Fibroblast of upper back skin (primary cell): Measurements from ENCODE around the gene PAQR5.
"Not testable (repeated sequence)": the region's sequence is repeated elsewhere in the genome, so short reads cannot be mapped to it uniquely, and the experiment has no call there.

Experiments
- DNase-seq: peaks from one replicate; pipeline ENCODE4 v3.0.0-alpha.2; 2013

PAQR5 gene

DNA sequence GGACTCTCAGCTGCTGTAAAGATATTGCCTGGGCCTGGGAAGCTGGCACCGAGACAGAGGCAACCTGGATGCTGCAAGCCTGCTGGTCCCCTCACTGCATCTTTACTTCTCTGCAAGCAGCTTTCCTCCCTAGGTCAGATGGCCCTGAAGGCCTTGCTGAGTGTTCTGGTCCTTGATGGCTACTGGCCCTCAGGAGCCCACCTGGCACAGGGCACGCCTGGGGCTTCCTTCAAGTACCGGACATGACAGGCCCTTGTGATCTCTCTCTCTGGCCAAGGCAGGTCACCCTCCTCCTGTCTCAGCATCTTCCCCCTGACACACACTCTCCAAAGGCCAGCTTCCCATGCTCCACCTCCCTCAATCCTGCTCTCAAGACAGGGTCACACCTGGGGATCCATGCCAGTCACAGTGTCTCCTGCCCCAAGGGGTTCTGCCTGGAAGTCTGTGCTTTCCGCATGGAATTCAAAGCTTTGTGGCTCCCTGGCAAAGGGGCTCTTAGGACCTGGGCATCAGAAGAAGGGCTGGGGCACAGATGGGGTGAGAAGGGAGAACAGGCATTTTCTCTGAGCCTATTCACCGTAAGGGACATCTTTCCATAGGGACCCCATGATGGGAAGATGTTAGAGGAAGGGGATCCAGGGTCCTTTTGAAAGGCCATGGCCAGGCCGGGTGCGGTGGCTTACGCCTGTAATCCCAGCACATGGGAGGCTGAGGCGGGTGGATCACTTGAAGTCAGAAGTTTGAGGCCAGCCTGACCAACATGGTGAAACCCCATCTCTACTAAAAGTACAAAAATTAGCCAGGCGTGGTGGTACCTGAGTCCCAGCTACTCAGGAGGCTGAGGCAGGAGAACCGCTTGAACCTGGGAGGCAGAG, 4.7 kb upstream of the PAQR5 start:
- no peak for DNase-seq

DNA sequence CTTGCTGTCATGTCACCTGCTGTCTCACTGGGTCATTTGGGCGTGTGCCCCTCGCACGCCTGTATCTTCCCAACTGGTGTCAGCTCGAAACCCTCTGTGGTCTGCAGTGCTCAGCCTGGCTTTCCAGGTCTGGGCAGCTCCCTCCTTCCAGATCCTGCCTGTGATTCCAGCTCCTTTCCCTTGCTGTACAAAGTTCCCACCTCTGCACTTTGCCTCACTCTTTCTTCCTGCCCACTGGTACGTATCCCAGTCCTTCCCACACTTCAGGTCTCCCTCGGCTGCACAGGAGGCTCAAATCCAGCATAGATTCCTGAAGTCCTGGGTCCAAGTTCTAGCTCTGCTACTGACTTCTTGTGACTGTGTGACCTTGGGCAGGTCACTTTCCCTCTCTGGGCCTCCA, 2.1 kb upstream of the PAQR5 start:
- no peak for DNase-seq

DNA sequence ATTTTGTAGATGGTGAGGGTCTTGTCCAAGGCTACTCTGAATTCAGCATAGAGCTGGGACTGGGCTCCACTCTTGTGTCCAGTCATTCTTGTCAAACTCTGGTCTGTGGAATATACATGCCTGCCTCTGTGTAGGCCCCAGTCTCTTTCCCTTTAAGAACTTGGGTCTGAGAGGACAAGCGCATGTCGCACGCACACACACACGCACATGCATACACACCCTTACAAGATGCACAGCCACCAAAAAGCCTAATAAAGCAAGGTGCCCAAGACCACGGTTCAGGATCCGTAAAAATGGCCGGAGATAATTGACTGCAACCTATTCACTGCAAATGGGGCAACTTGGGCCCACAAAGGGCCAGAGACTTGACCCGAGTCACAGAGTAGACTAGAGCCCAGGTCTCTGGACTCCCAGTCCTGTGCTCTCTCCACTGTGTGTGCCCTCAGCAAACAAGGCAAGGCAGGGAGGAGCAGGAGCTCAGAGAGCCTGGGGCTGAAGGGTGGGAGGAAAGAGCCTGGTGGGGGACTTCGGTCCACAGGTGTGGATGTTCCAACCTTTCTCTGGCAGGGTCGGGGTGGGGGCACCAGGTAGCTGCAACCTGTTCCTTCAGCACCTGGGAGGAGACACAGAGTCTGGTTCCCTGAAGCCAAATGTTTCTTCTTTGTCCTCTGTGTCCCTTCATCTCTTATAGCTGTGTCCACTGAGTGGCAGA, 914 bp upstream of the PAQR5 start:
- DNase-seq, result no peak

DNA sequence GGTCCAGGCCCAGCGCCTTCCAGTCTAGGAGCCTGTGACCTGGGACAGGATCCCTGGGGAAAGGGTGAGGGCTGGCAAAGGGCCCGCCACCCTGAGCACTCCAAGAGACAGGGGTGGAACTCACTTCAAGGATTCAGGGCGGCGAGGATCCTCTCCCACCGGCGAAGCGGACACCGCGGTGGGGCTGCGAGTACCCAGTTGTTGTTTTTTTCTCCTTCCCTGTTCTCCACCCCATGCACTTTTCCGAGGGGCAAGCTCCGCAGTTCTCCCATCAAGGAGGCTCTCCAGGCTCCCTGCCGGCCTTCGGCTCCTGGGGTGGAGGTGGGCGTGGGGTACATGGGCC, 387 bp upstream of the PAQR5 start:
- no peak for DNase-seq

DNA sequence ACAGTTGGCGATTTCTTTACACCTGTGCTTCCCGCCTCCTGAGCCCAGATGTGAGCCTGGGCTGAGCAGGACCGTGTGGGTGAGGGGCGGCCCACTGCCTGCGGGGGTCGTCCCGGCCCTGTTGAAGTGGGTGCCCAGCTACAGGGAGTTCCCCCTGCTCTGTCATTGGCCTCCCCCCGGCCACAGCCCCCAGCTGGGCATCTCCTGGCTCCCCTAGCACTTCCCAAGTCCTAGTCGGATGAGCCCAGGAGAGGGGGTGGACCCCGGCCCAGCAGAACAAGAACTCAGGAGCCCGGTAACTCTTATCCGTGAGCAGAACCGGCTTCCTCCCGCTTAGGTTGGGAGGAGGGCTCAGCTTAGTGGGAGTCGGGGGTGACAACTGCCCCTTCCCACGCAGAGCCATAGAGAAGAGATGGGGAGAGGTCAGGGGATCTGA, 757 bp downstream of the PAQR5 start:
- DNase-seq, result no peak

DNA sequence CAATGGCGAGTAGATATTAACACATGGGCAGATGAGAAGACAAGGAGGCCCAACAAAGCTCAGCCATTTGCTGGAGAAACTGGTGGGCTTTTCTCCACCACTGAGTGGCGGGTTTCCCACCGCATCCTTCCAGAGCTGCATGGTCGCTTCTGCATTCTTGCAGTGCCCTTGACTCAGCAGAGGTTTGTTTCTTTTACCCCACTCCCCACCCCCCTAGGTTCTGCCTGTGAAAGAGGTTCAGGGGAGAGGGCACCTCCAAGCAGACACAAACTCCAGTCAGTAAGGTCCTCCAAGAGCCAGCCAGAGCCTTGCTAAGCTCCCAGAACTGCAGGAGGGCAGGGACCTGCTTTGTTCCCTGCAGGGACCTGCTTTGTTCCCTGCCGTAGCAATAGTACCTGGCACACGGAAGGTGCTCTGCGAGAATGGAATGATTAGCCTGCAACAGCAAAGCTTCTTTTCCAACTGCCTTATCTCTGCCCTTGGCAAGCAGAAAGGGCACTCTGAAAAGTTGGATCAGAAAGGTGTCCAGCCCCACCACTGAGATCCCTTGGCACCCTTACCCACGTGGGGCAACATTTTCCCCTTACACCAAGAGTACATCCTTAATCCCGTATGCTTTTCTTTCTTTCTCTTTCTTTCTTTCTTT, 1.4 kb downstream of the PAQR5 start:
- no peak for DNase-seq

DNA sequence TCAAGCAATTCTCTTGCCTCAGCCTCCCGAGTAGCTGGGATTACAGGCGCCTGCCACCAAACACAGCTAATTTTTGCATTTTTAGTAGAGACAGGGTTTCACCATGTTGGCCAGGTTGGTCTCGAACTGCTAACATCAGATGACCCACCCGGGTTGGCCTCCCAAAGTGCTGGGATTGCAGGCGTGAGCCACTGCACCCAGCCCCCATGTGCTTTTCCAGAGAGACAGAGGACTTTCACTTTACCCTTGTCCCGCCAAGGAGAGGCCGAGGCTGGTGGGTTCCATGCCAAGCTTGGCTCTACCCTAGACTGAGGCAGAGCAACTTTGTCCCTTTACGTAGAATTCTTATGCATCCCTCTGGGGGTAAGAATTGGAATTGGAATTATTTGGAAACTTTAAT, 2.4 kb downstream of the PAQR5 start:
- DNase-seq, result not testable (repeated sequence)

DNA sequence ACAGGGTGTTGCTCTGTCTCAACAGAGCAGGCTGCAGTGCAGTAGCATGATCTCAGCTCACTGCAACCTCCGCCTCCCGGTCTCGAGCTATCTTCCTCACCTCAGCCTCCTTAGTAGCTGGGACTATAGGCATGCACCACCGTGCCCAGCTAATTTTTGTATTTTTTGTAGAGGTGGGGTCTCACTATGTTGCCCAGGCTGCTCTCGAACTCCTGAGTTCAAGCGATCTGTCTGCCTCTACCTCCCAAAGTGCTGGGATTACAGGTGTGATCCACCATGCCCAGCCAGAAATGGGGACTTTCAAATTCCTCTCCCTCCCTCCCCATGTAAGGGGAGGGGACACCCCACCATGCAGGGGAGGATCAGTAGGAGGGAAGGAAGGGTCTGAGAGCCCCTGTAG, 3.4 kb downstream of the PAQR5 start:
- not testable (repeated sequence) for DNase-seq

DNA sequence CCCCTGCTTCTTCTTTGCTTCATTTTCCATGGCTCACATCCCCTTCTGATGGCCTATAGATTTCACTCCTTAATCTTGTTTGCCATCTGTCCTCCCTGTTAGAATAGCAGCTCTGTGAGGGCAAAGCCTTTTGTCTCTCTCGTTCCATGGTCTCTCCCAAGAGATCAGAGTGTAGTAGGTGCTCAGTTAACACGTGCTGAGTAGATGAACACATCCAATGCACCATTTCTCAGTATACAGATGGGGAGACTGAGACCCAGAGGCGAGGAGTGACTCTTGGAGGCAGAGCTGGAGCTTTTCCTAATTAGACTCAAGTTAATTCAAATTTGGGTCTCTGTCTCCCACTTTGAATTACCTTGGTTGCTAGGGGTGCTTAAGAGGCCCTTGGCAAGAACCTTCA, 4.2 kb downstream of the PAQR5 start:
- DNase-seq, result no peak

DNA sequence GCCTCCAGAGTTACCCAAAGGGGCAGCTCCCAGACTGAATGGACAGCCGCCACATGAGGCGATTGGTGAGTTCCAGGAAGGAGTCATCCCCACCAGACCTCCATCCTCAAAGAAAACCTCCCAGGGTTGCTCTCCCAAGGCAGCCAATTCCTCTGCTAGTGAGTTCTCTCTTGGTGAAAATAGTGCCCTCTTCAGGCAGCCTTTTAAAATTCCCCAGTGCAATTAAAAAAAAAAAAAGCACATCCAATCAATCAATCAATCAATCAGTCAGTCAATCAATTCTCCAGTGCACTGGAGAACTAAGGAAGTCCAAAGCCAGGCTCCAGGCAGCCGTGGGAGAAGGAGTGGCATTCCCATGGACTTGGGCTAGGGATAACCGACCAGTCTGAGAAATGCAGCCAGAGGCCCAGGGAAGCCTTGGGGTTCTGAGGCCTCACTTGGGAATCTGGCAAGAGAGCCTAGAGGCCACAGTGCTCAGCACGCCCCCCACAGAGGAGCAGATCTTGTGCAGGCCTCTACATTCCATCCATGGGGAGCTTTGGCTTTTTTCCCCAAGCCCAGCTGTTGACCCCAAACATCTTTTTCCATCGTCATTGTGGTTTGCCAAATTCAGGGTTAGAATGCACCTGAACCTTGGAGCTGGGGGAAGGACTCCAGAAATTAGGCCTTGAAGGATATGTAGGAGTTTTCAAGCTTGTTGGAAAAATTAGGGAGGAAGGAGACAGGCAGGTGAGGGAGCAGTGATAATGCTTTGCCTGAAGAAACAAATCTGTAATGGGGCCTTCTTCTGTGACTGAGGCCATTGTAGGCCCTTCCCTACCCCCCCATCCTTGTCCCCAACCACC, 4.8 kb downstream of the PAQR5 start:
- peak; percentile 50 for DNase-seq

DNA sequence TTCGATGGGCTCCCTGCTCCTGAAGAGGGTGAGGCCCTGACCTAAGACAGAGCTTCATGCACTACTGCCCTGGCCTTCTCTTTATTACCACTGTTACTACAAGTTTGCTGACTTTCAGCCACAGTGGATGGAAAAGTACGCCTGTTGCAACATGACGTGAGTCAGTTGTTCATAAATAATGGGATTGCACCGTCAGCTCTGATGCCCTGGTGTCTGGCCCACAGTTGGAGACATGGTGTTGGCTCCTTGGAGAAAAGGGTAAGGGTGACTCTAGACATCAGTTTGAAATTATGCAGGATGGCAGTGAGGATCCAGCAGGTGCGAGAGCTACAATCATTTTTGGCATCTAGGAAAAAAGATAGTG, 5.5 kb downstream of the PAQR5 start:
- DNase-seq, result peak; percentile 70

DNA sequence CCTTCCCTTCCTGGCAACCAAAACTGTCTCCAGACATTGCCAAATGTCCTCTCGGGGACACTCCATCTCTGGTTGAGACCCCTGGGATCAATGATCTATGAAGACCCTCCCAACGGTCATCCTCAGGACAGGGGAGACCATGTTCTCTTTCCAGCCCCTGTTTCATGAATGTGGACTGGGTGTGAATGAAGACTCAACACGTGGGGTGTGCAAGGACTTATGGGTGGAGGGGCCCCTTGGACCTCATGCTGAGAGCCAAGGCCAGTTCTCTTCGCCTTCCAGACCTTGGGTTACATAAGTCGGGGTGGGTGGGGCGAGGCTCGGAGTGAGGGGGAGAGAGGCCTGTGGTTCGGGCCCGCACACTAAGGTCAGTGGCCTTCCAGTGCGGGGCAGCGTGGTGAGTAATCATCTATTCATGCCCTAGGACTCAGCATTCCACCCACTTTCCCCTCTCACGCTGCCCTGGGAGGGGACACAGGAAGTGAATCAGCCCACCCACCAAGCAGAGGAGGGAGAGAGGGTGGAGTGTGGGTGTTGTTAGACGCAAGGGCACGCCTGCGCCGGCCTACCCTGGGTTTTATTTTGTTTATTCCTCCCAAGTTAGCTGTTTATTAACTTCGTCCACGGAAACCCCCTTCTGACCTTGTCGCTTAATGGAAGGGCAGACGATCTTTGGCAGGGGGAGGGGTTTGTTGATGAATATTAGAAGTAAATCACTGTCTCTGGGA, 6.7 kb downstream of the PAQR5 start:
- peak; percentile 78 for DNase-seq

DNA sequence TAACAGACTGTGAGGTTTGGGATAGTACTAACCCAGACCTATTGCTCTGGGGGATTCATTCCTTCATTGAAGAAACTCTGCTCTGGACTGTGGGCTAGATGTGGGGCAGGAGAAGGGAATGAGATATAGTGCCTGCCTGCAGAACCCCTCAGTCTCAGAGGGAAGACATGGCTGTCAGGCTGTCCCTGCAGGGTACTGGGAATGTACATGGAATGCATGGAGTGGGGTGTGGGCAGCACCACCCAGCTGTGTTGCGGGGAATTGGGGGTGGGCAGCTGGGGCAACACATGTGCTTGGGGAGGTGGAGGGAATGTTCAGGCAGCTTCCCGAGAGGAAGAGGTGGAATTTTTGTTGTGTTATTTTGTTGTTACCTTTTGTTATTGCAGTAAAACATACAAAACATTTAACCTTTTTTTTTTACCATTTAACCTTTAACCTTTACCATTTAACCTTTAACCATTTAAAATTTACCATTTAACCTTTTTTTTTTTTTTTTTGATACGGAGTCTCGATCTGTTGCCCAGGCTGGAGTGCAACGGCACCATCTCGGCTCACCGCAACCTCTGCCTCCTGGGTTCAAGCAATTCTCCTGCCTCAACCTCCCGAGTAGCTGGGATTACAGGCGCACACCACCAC, 7.3 kb downstream of the PAQR5 start:
- no peak for DNase-seq

DNA sequence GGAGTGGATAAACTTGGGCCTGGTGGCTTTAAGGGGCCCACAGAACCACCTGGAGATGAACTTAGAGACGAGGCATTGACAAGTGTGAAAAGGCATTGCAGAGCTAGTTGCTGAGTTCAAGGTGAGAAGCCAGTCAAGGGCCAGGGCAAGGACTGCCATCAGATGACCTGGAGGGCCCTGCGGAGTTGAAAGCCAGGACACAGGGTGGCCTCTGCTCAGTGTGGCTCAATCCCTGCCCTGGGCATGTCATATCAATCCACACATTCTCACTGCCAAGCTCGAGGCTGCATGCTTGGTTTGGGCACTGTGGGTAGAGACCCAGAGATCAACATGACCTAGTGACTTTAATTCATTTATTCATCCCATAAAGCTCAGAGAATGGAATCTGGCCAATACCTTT, 9.2 kb downstream of the PAQR5 start:
- no peak for DNase-seq

DNA sequence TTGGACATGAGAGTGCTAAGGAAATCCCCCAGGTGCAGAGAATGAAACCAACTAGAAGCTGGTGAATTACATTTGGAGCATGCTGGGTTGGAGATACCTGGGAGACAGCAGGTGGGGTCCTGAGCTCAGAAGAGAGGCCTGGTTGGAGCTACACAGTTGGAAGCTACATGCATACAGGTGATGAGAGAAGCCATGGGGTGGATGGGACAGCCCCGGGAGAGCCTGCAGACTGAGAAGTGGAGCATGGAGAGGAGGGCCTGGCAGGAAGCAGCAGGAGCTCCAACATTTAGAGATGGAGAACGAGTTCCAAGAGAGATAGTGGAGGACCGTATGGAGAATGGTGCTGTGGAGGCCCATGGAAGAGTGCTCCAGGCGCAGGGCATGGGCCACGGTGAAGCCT, 10.2 kb downstream of the PAQR5 start:
- no peak for DNase-seq

DNA sequence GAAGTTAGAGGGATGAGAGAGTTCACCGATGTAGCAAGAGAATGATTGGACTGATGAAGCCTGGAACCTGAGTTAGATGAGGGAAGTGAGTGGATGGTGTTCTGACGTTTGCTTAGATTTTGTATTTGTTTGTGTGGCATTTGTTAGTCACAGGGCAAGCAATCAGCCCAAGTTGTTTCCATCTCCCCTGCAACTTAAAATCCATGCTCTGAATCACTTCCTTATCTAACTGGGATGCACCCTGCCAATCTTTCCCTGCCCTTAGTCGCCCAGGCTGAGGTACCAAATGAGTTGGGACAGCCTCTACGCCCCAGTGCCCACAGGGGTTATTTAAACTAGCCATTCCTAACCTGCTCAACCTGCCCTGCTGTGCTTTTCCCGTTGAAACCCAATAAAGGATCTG, 12.6 kb downstream of the PAQR5 start:
- DNase-seq, result no peak

DNA sequence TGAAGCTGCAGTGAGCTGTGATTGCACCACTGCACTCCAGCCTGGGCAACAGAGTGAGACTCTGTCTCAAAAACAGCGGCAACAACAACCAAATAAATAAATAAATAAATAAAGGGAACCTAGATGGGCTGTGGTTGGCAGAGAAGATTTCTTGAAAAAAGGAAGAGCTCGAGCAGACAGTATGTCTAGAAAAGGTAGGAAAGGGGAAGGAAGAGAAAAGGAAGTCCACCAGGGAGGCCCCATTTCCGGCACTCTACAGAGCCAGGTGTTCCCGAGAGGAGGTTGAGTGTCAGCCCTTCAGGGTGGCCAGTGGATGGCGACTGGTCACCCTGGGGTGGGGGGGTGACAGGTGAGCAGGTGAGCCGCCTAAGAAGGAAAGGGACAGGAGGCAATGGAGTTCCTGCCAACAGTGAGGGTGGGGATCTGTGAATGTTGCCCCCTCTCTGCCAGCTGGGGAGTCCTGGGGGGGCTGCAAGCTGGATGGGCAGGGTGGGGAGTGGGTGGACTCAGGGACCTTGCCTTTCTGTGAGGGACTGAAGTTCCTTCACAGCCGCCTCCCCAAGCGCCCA, 14.8 kb downstream of the PAQR5 start:
- no peak for DNase-seq

DNA sequence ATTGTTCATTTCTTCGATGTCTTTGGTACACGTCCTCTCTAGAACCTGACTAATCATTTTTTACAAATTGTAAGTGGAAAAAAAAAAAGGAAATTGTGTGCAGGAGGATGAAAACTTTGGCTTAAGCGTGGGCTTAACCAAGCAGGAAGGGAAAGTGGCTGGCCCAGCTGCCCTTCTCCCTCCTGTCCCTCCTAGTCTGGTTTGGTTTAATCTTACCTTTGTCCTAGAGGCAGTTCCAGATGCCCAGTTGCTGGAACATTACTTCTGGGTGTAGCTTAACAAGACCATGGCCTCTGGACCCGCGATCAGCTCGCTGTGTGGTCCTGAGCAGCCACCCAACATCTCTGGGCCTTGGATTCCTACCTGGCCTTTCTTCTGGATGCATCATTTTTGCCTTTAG, 15.4 kb downstream of the PAQR5 start:
- no peak for DNase-seq

DNA sequence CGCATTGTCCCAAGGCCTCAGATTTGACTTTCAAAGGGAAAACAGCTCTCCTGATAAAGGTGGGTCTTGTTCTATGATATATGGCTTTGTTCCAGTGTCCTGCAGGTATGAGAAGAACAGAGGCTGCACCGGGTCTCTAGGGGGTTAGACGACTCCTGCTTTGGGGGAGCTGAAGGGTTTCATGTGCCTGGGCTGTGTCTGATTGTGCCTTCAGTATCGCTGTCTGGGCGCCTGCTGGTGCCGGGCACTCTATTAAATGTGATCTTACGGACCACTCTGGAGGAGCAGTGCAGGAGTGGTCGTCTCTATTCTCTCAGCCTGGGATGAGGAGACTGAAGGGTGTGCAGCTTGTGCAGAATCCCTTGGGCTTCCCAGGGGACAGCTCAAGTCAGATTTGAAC, 16.0 kb downstream of the PAQR5 start:
- DNase-seq, result no peak

DNA sequence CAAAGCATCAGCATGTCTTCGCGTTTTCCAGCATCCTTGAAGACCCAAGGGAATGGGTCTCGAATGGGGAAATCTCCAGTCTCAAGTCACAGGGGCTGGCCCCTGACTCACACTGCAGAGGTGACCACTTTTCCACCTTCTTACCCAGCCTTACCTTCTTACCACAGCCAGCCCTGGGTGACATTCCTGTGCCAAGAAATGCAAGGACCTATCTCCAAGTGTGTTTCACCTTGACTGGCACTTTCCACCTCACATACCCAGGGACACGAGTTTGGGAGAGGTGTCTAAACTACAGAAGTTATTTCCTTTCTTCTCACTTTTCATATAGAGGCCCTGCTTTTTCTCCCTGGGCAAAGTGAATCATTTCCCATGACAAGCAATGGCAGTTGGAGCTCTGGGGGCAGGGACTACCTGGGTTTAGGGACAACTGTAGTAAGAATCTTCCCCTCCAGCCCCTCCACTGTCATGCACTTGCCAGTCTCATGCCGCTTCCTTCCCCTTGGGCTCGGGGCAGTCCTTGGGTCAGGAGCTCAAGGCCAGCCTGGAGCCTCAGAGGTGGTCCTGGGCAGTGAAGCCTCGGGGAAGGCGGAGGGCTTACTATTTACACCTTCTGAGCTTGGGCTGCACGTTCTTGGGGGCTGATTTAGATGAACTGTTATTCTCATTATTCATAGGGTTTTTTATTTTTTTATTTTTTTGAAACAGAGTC, 16.8 kb downstream of the PAQR5 start:
- DNase-seq, result no peak

DNA sequence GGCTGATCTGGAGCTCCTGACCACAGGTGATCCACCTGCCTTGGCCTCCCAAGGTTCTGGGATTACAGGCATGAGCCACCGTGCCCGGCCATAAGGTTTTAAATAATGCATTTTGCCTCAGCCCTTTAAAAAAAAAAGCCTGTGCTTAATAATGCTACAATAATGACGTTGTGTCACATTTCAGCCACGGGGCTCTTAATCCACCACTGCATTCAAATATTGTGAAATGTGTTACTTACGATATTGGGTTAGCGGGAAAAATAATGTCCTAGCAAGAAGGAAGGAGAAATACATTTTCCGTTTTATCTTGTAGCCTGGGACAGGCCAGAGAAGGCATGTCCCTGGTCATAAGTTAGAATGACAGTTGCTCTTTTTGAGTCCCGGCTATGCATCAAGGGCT, 17.6 kb downstream of the PAQR5 start:
- DNase-seq, result no peak
